MM.1S (cell line): ENCODE measurements around the gene HS3ST2.

Source experiments
- DNase-seq: peaks from one replicate; pipeline ENCODE4 v3.0.0-alpha.2; 2015
- H2AFZ ChIP-seq: fragments of 300-600 bp; sonication (generic); 2 replicates; pipeline ENCODE4 v1.6.0; 2016; ENCODE audit warnings: antibody characterized with exemption, low read length
- H3F3A ChIP-seq: fragments of 300-600 bp; sonication (generic); 2 replicates; pipeline ENCODE4 v1.6.1; 2016; ENCODE audit warnings: mild to moderate bottlenecking, antibody characterized with exemption, low read length, moderate library complexity, mixed read lengths; ENCODE audit not compliant: insufficient read depth
- H3K27ac ChIP-seq: fragments of 300-600 bp; sonication (generic); 2 replicates; pipeline ENCODE4 v1.5.1; 2016; ENCODE audit warnings: mild to moderate bottlenecking, low read length
- H3K27me3 ChIP-seq: fragments of 300-600 bp; sonication (generic); replicated peaks from 2 replicates; pipeline ENCODE4 v1.6.0; 2016; ENCODE audit warnings: low read length; ENCODE audit not compliant: insufficient read depth
- H3K36me3 ChIP-seq: fragments of 300-600 bp; sonication (generic); replicated peaks from 2 replicates; pipeline ENCODE4 v1.6.1; 2016; ENCODE audit warnings: mild to moderate bottlenecking, low read length, mixed read lengths; ENCODE audit not compliant: insufficient read depth
- H3K4me1 ChIP-seq: fragments of 300-600 bp; sonication (generic); 2 replicates; pipeline ENCODE4 v1.6.1; 2016; ENCODE audit warnings: low read length, mixed read lengths
- H3K4me2 ChIP-seq: fragments of 300-600 bp; sonication (generic); 2 replicates; pipeline ENCODE4 v1.6.0; 2016; ENCODE audit warnings: low read depth, low read length
- H3K4me3 ChIP-seq: fragments of 300-600 bp; sonication (generic); 2 replicates; pipeline ENCODE4 v1.5.1; 2016; ENCODE audit warnings: low read length, mixed read lengths
- H3K79me2 ChIP-seq: fragments of 300-600 bp; sonication (generic); 2 replicates; pipeline ENCODE4 v1.6.1; 2016; ENCODE audit warnings: mixed run types, low read length, mixed read lengths
- H3K9ac ChIP-seq: fragments of 300-600 bp; sonication (generic); 2 replicates; pipeline ENCODE4 v1.6.1; 2016; ENCODE audit warnings: low read length, mixed read lengths
- H3K9me2 ChIP-seq: fragments of 300-600 bp; sonication (generic); replicated peaks from 2 replicates; pipeline ENCODE4 v1.6.1; 2016; ENCODE audit warnings: mild to moderate bottlenecking, low read length, mixed read lengths; ENCODE audit not compliant: insufficient read depth
- H3K9me3 ChIP-seq: fragments of 300-600 bp; sonication (generic); replicated peaks from 2 replicates; pipeline ENCODE4 v1.6.1; 2016; ENCODE audit warnings: mild to moderate bottlenecking, low read length, mixed read lengths; ENCODE audit not compliant: insufficient read depth
- H4K20me1 ChIP-seq: fragments of 300-600 bp; sonication (generic); 2 replicates; pipeline ENCODE4 v1.6.1; 2016; ENCODE audit warnings: mild to moderate bottlenecking, low read length, moderate library complexity, mixed read lengths; ENCODE audit not compliant: insufficient read depth
- EZH2 ChIP-seq: fragments of 300-600 bp; sonication (generic); optimal IDR thresholded peaks from 2 replicates; pipeline ENCODE3; 2017; ENCODE audit warnings: low read depth, mild to moderate bottlenecking, antibody characterized with exemption, low read length, mixed read lengths
- EZH2phosphoT487 ChIP-seq: fragments of 300-600 bp; sonication (generic); IDR thresholded peaks from 2 replicates; pipeline ENCODE4 v1.6.1; 2018; ENCODE audit warnings: antibody characterized with exemption, low read length
- TF ChIP-seq, protein P1 (sequence below): fragments of 300-600 bp; sonication (generic); IDR thresholded peaks from 2 replicates; pipeline ENCODE4 v1.5.1; 2016; ENCODE audit warnings: antibody characterized with exemption, low read length, mixed read lengths

The HS3ST2 gene

DNA sequence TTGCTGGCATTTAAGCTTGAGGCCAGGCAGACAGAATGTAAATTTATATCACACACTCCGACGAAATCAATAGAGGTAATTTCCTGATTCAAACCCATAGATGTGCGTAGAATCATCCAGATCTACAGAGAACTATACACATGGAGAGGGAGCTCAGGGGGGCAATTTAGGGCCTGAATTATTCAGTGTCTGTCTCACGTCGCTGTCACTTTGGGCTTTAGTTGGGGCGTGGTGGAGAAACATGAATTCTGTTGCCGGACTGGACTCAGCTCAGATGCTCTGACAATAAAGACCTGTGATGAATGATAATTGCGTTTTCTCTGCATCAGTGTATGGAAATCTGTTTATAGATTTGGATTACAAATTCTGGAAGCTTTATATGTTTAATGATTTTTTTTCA is 32.5 kb upstream of the HS3ST2 start:
- no peak for DNase-seq
- no peak overlapping the region for H2AFZ ChIP-seq
- H3K4me1 ChIP-seq = no peaks in the 10 kb centered on the region
- no peak overlapping the region for H3K9ac ChIP-seq
- no peak overlapping the region for H3K4me2 ChIP-seq
- TF ChIP-seq, protein P1, sequence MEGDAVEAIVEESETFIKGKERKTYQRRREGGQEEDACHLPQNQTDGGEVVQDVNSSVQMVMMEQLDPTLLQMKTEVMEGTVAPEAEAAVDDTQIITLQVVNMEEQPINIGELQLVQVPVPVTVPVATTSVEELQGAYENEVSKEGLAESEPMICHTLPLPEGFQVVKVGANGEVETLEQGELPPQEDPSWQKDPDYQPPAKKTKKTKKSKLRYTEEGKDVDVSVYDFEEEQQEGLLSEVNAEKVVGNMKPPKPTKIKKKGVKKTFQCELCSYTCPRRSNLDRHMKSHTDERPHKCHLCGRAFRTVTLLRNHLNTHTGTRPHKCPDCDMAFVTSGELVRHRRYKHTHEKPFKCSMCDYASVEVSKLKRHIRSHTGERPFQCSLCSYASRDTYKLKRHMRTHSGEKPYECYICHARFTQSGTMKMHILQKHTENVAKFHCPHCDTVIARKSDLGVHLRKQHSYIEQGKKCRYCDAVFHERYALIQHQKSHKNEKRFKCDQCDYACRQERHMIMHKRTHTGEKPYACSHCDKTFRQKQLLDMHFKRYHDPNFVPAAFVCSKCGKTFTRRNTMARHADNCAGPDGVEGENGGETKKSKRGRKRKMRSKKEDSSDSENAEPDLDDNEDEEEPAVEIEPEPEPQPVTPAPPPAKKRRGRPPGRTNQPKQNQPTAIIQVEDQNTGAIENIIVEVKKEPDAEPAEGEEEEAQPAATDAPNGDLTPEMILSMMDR = no peak
- TF ChIP-seq EZH2phosphoT487 = no peak
- H3K79me2 ChIP-seq = no peaks in the 10 kb centered on the region
- H3K27me3 ChIP-seq = no peaks in the 10 kb centered on the region
- no peak overlapping the region for H3K4me3 ChIP-seq
- no peaks in the 10 kb centered on the region for H3K36me3 ChIP-seq
- no peak overlapping the region for H3K27ac ChIP-seq
- no peaks in the 10 kb centered on the region for H3F3A ChIP-seq
- H4K20me1 ChIP-seq = no peaks in the 10 kb centered on the region
- H3K9me2 ChIP-seq = no peaks in the 10 kb centered on the region
- no peaks in the 10 kb centered on the region for H3K9me3 ChIP-seq

GRCh38 chr16:22782314-22782713 is 31.6 kb upstream of the HS3ST2 start:
- Histone ChIP-seq H2AFZ (no peak overlapping the region), H3K27ac (no peak overlapping the region), H3K79me2 (no peaks in the 10 kb centered on the region), H3F3A (no peaks in the 10 kb centered on the region), H3K4me1 (no peaks in the 10 kb centered on the region), H3K27me3 (no peaks in the 10 kb centered on the region), H3K36me3 (no peaks in the 10 kb centered on the region), H3K4me2 (no peak overlapping the region), H3K9ac (no peak overlapping the region), H3K9me2 (no peaks in the 10 kb centered on the region), H4K20me1 (no peaks in the 10 kb centered on the region), H3K9me3 (no peaks in the 10 kb centered on the region), H3K4me3 (no peak overlapping the region)
- DNase-seq = no peak
- TF ChIP-seq, protein P1 = no peak
- TF ChIP-seq EZH2phosphoT487 = no peak
- no peak for TF ChIP-seq EZH2

GRCh38 chr16:22784690-22785214 is 29.2 kb upstream of the HS3ST2 start:
- DNase-seq = no peak
- no peak overlapping the region for H3K4me2 ChIP-seq

More at GRCh38 chr16:22784690-22785214, 29.2 kb upstream of the HS3ST2 start:
- H3K9ac ChIP-seq = no peak overlapping the region
- no peaks in the 10 kb centered on the region for H3K4me1 ChIP-seq
- TF ChIP-seq, protein P1 = no peak
- TF ChIP-seq EZH2 (no peak), EZH2phosphoT487 (no peak)
- no peak overlapping the region for H2AFZ ChIP-seq
- no peaks in the 10 kb centered on the region for H3K9me2 ChIP-seq
- no peaks in the 10 kb centered on the region for H3K9me3 ChIP-seq
- H3K27me3 ChIP-seq = no peaks in the 10 kb centered on the region
- H3F3A ChIP-seq = no peaks in the 10 kb centered on the region
- no peak overlapping the region for H3K4me3 ChIP-seq
- no peaks in the 10 kb centered on the region for H3K36me3 ChIP-seq
- H3K79me2 ChIP-seq = no peaks in the 10 kb centered on the region
- H4K20me1 ChIP-seq = no peaks in the 10 kb centered on the region
- H3K27ac ChIP-seq = no peak overlapping the region
